Neural cell (in vitro differentiated cells): ENCODE data around the gene RBBP7. TPM values are rescaled to one million over a fixed set of nuclear protein-coding genes. Genes with fewer than 3 reads are reported as not detected.

ENCODE experiments used
- H2AFZ ChIP-seq: fragments of 200-600, 300-800 bp; sonication (generic), shearing (Covaris generic); 2 replicates; pipeline ENCODE4 v1.6.0; 2014; ENCODE audit warnings: low read depth, mild to moderate bottlenecking, antibody characterized with exemption, low read length, moderate library complexity
- H3F3A ChIP-seq: fragments of 200-600 bp; shearing (Covaris generic); 2 replicates; pipeline ENCODE4 v1.6.1; 2016; ENCODE audit warnings: mild to moderate bottlenecking, moderate library complexity, mixed read lengths, antibody characterized with exemption, low read length; ENCODE audit not compliant: insufficient read depth, poor library complexity, severe bottlenecking
- H3K27ac ChIP-seq: fragments of 200-600, 300-800 bp; sonication (generic), shearing (Covaris generic); 2 replicates; pipeline ENCODE4 v1.5.1; 2014; ENCODE audit warnings: mild to moderate bottlenecking, low read length, moderate library complexity
- H3K27me3 ChIP-seq: fragments of 300-800, 200-600 bp; sonication (generic), shearing (Covaris generic); 2 replicates; pipeline ENCODE4 v1.6.0; 2014; ENCODE audit warnings: mild to moderate bottlenecking, low read depth, low read length, moderate library complexity; ENCODE audit not compliant: insufficient read depth
- H3K36me3 ChIP-seq: fragments of 300-800, 200-600 bp; sonication (generic), shearing (Covaris generic); 2 replicates; pipeline ENCODE4 v1.5.1; 2014; ENCODE audit warnings: mild to moderate bottlenecking, antibody characterized with exemption, low read length, moderate library complexity; ENCODE audit not compliant: insufficient read depth
- H3K4me2 ChIP-seq: fragments of 300-800, 200-600 bp; sonication (generic), shearing (Covaris generic); 2 replicates; pipeline ENCODE4 v1.6.0; 2014; ENCODE audit warnings: mild to moderate bottlenecking, low read length
- H3K4me3 ChIP-seq: fragments of 300-800, 200-600 bp; sonication (generic), shearing (Covaris generic); 2 replicates; pipeline ENCODE4 v1.5.1; 2014; ENCODE audit warnings: mild to moderate bottlenecking, low read length, moderate library complexity
- H3K79me2 ChIP-seq: fragments of 200-600 bp; shearing (Covaris generic); replicated peaks from 2 replicates; pipeline ENCODE4 v1.6.0; 2014; ENCODE audit warnings: mild to moderate bottlenecking, low read length, moderate library complexity; ENCODE audit not compliant: insufficient read depth
- H3K9ac ChIP-seq: fragments of 300-800, 200-600 bp; sonication (generic), shearing (Covaris generic); 2 replicates; pipeline ENCODE4 v1.6.1; 2016; ENCODE audit warnings: mild to moderate bottlenecking, low read length, mixed read lengths
- H3K9me2 ChIP-seq: fragments of 200-600 bp; shearing (Covaris generic); 2 replicates; pipeline ENCODE4 v1.6.1; 2016; ENCODE audit warnings: mild to moderate bottlenecking, low read length, mixed read lengths; ENCODE audit not compliant: insufficient read depth
- H3K9me3 ChIP-seq: fragments of 200-600, 300-800 bp; sonication (generic), shearing (Covaris generic); 2 replicates; pipeline ENCODE4 v1.6.1; 2016; ENCODE audit warnings: mild to moderate bottlenecking, mixed run types, low read length, moderate library complexity, mixed read lengths
- H4K20me1 ChIP-seq: fragments of 200-600 bp; shearing (Covaris generic); 2 replicates; pipeline ENCODE4 v1.6.1; 2016; ENCODE audit warnings: mild to moderate bottlenecking, mixed run types; ENCODE audit not compliant: insufficient read depth
- CTCF ChIP-seq: fragments of 450-650 bp; IDR thresholded peaks from 2 replicates; pipeline ENCODE4 v1.5.1; 2014; ENCODE audit warnings: antibody characterized with exemption, mild to moderate bottlenecking, moderate library complexity; ENCODE audit not compliant: poor library complexity, severe bottlenecking
- EP300 ChIP-seq: fragments of 450-650 bp; conservative IDR thresholded peaks from 2 replicates; pipeline ENCODE4 v1.6.1; 2014; ENCODE audit warnings: antibody characterized with exemption, mild to moderate bottlenecking, moderate library complexity; ENCODE audit not compliant: poor library complexity, severe bottlenecking
- EZH2 ChIP-seq: fragments of 200-600, 300-800 bp; shearing (Covaris generic), sonication (generic); IDR thresholded peaks from 2 replicates; pipeline ENCODE4 v1.6.1; 2014; ENCODE audit warnings: antibody characterized with exemption, low read length, borderline replicate concordance, mild to moderate bottlenecking; ENCODE audit not compliant: insufficient read depth, poor library complexity, severe bottlenecking
- MXI1 ChIP-seq: fragments of 450-650 bp; conservative IDR thresholded peaks from 2 replicates; pipeline ENCODE4 v1.6.1; 2014; ENCODE audit warnings: antibody characterized with exemption, mild to moderate bottlenecking; ENCODE audit not compliant: poor library complexity, severe bottlenecking
- POLR2AphosphoS5 ChIP-seq: IDR thresholded peaks from 2 replicates; pipeline ENCODE4 v1.6.1; 2012
- RAD21 ChIP-seq: fragments of 450-650 bp; conservative IDR thresholded peaks from 2 replicates; pipeline ENCODE4 v1.6.1; 2014; ENCODE audit warnings: antibody characterized with exemption, mild to moderate bottlenecking, moderate library complexity
- REST ChIP-seq: IDR thresholded peaks from 2 replicates; pipeline ENCODE4 v1.6.1; 2012; ENCODE audit warnings: borderline replicate concordance
- SMC3 ChIP-seq: fragments of 450-650 bp; conservative IDR thresholded peaks from 2 replicates; pipeline ENCODE4 v1.6.1; 2014; ENCODE audit warnings: antibody characterized with exemption, mild to moderate bottlenecking, moderate library complexity; ENCODE audit not compliant: poor library complexity
- TAF1 ChIP-seq: IDR thresholded peaks from 2 replicates; pipeline ENCODE4 v1.6.1; 2012; ENCODE audit warnings: low read depth
- polyA plus RNA-seq: library from polyadenylated mRNA; depleted of rRNA; stranded (reverse); fragments of >200 nt; gene quantifications from 2 replicates; pipeline ENCODE4 v1.2.3, GENCODE V29; 2014

Gene RBBP7
- polyA plus RNA-seq, 1 donor from 2014 or later: 204 TPM

- no peak overlapping the region for H2AFZ ChIP-seq
- no peak overlapping the region for H3K9ac ChIP-seq
- no peaks in the 10 kb centered on the region for H3K9me3 ChIP-seq
- no peak overlapping the region for H3K4me3 ChIP-seq
- no peaks in the 10 kb centered on the region for H3F3A ChIP-seq
- TF ChIP-seq EP300 (no peak), REST (no peak), TAF1 (no peak), RAD21 (no peak), EZH2 (no peak), POLR2AphosphoS5 (no peak), SMC3 (no peak), CTCF (no peak), MXI1 (no peak)
- no peaks in the 10 kb centered on the region for H3K9me2 ChIP-seq
- H3K27me3 ChIP-seq: no peaks in the 10 kb centered on the region
- H3K4me2 ChIP-seq: no peak overlapping the region
- H3K27ac ChIP-seq: no peak overlapping the region
- no peaks in the 10 kb centered on the region for H4K20me1 ChIP-seq
- H3K79me2 ChIP-seq: no peaks in the 10 kb centered on the region
- no peaks in the 10 kb centered on the region for H3K36me3 ChIP-seq
Measured at GRCh38 chrX:16855363-16856075, 14.6 kb downstream of the RBBP7 start.

GRCh38 chrX:16853537-16853936 is 16.6 kb downstream of the RBBP7 start:
- Histone ChIP-seq H3K27ac (no peak overlapping the region), H3K27me3 (no peaks in the 10 kb centered on the region), H3K36me3 (no peaks in the 10 kb centered on the region), H3K4me2 (no peak overlapping the region), H2AFZ (no peak overlapping the region), H3F3A (no peaks in the 10 kb centered on the region), H3K4me3 (no peak overlapping the region), H3K9ac (no peak overlapping the region), H3K9me2 (no peaks in the 10 kb centered on the region), H3K79me2 (no peaks in the 10 kb centered on the region), H3K9me3 (no peaks in the 10 kb centered on the region), H4K20me1 (no peaks in the 10 kb centered on the region)
- no peak for TF ChIP-seq MXI1
- no peak for TF ChIP-seq EP300
- no peak for TF ChIP-seq CTCF
- no peak for TF ChIP-seq SMC3
- TF ChIP-seq RAD21: no peak
- no peak for TF ChIP-seq EZH2
- TF ChIP-seq REST: no peak
- TF ChIP-seq TAF1: no peak
- TF ChIP-seq POLR2AphosphoS5: no peak
